IMR-90 (cell line): ENCODE measurements around the gene SEMA3G. TPM values are rescaled to one million over a fixed set of nuclear protein-coding genes. Genes with fewer than 3 reads are reported as not detected.

ENCODE experiments used
- ATAC-seq: fragments of 200-7000 bp; cut with Tn5 transposase; 2 replicates; pipeline ENCODE4 v1.9.1; 2020; ENCODE audit warnings: low read depth, mild to moderate bottlenecking, moderate library complexity
- BruUV-seq: library from RNA; stranded (reverse); fragments of 400-500 nt; replicated peaks from 2 replicates; lab custom pipeline; 2021; lab: Mats Ljungman, UMichigan
- CTCF ChIA-PET: fragments of 300-600 bp; formaldehyde crosslinking; extraction: SDS; loops from one replicate; lab custom pipeline; 2021; ENCODE audit warnings: antibody characterized with exemption; lab: Yijun Ruan, JAX
- POLR2A ChIA-PET: fragments of 300-600 bp; sonication (Branson Sonifier 250); formaldehyde crosslinking; loops from one replicate; lab custom pipeline; 2022; ENCODE audit warnings: antibody characterized with exemption; ENCODE audit not compliant: unreplicated experiment; lab: Charles Lee
- DNase-seq: peaks from one replicate; pipeline ENCODE4 v3.0.0; 2013
- H2AFZ ChIP-seq: replicated peaks from 2 replicates; pipeline ENCODE3; 2013; ENCODE audit warnings: low read length, mild to moderate bottlenecking; ENCODE audit not compliant: poor library complexity
- H2AK5ac ChIP-seq: 2 replicates; pipeline ENCODE4 v1.6.1; 2013; ENCODE audit warnings: low read depth, low read length, inconsistent platforms
- H2AK9ac ChIP-seq: replicated peaks from 2 replicates; pipeline ENCODE3; 2013; ENCODE audit warnings: mild to moderate bottlenecking, low read depth, low read length, moderate library complexity; ENCODE audit not compliant: poor library complexity
- H2BK120ac ChIP-seq: 2 replicates; pipeline ENCODE4 v1.6.1; 2013; ENCODE audit warnings: low read depth, low read length, inconsistent platforms
- H2BK15ac ChIP-seq: 3 replicates; pipeline ENCODE4 v1.6.1; 2013; ENCODE audit warnings: low read depth, low read length, inconsistent platforms
- H2BK20ac ChIP-seq: 2 replicates; pipeline ENCODE4 v1.6.1; 2013; ENCODE audit warnings: low read depth, mild to moderate bottlenecking, inconsistent platforms, low read length, moderate library complexity
- H2BK5ac ChIP-seq: 2 replicates; pipeline ENCODE4 v1.6.1; 2013; ENCODE audit warnings: mild to moderate bottlenecking, low read depth, low read length, inconsistent platforms; ENCODE audit not compliant: poor library complexity, severe bottlenecking
- H3K14ac ChIP-seq: replicated peaks from 2 replicates; pipeline ENCODE4 v1.6.1; 2013; ENCODE audit warnings: low read depth, low read length, inconsistent platforms
- H3K18ac ChIP-seq: 2 replicates; pipeline ENCODE4 v1.6.1; 2013; ENCODE audit warnings: low read depth, low read length, control low read depth
- H3K23ac ChIP-seq: 2 replicates; pipeline ENCODE4 v1.6.1; 2013; ENCODE audit warnings: low read depth, low read length, inconsistent platforms
- H3K27ac ChIP-seq: 2 replicates; pipeline ENCODE4 v1.5.1; 2013; ENCODE audit warnings: mild to moderate bottlenecking, control low read depth, low read length; ENCODE audit not compliant: insufficient read depth
- H3K27me3 ChIP-seq: 2 replicates; pipeline ENCODE4 v1.6.1; 2013; ENCODE audit warnings: low read length; ENCODE audit not compliant: control insufficient read depth, insufficient read depth
- H3K36me3 ChIP-seq: 2 replicates; pipeline ENCODE4 v1.6.1; 2013; ENCODE audit warnings: low read length, mixed read lengths; ENCODE audit not compliant: control insufficient read depth, insufficient read depth
- H3K4ac ChIP-seq: 2 replicates; pipeline ENCODE4 v1.6.1; 2013; ENCODE audit warnings: low read depth, low read length, inconsistent platforms
- H3K4me1 ChIP-seq: 2 replicates; pipeline ENCODE4 v1.6.1; 2013; ENCODE audit warnings: low read length, mixed read lengths; ENCODE audit not compliant: control insufficient read depth, insufficient read depth
- H3K4me2 ChIP-seq: 2 replicates; pipeline ENCODE4 v1.6.1; 2013; ENCODE audit warnings: low read depth, mild to moderate bottlenecking, control low read depth, low read length, moderate library complexity
- H3K4me3 ChIP-seq: 2 replicates; pipeline ENCODE4 v1.5.1; 2013; ENCODE audit warnings: low read depth, mild to moderate bottlenecking, control low read depth, low read length, moderate library complexity; ENCODE audit not compliant: insufficient read depth
- H3K56ac ChIP-seq: 2 replicates; pipeline ENCODE4 v1.6.1; 2013; ENCODE audit warnings: low read length, inconsistent platforms; ENCODE audit not compliant: insufficient read depth; ENCODE audit errors: extremely low read depth
- H3K79me1 ChIP-seq, 2 experiments: 2 replicates each; pipeline ENCODE4 v1.6.1; 2013; ENCODE audit warnings: low read length in 2 of 2, inconsistent platforms in 1 of 2, low read depth in 1 of 2
- H3K9ac ChIP-seq: 2 replicates; pipeline ENCODE4 v1.6.1; 2013; ENCODE audit warnings: low read depth, low read length, control low read depth
- H3K9me1 ChIP-seq: 2 replicates; pipeline ENCODE4 v1.6.1; 2013; ENCODE audit warnings: low read length, inconsistent platforms; ENCODE audit not compliant: insufficient read depth
- H3K9me3 ChIP-seq: 2 replicates; pipeline ENCODE4 v1.6.1; 2013; ENCODE audit warnings: low read length; ENCODE audit not compliant: control insufficient read depth, insufficient read depth
- H4K20me1 ChIP-seq: 2 replicates; pipeline ENCODE4 v1.6.1; 2013; ENCODE audit warnings: low read length, inconsistent platforms; ENCODE audit not compliant: insufficient read depth
- H4K5ac ChIP-seq: 2 replicates; pipeline ENCODE4 v1.6.1; 2013; ENCODE audit warnings: mild to moderate bottlenecking, low read depth, low read length, control low read depth
- H4K8ac ChIP-seq, 2 experiments: 2 replicates each; pipeline ENCODE4 v1.6.1; 2013; ENCODE audit warnings: low read depth in 2 of 2, low read length in 2 of 2, control low read depth in 1 of 2, inconsistent platforms in 1 of 2
- H4K91ac ChIP-seq: 2 replicates; pipeline ENCODE4 v1.6.1; 2013; ENCODE audit warnings: low read depth, low read length, inconsistent platforms; ENCODE audit not compliant: insufficient read depth
- CHD1 ChIP-seq: IDR thresholded peaks from 2 replicates; pipeline ENCODE4 v1.6.1; 2012; ENCODE audit warnings: low read depth, low read length, improper control_type of control experiment
- MXI1 ChIP-seq: IDR thresholded peaks from 2 replicates; pipeline ENCODE4 v1.6.1; 2012; ENCODE audit warnings: low read depth, mild to moderate bottlenecking, low read length, moderate library complexity, borderline replicate concordance
- RAD21 ChIP-seq: IDR thresholded peaks from 2 replicates; pipeline ENCODE4 v1.6.1; 2012; ENCODE audit warnings: low read length, improper control_type of control experiment
- SMC3 ChIP-seq: fragments of 150-350 bp; IDR thresholded peaks from 2 replicates; pipeline ENCODE4 v1.6.1; 2016; ENCODE audit warnings: low read depth, mild to moderate bottlenecking, antibody characterized with exemption, low read length, moderate library complexity
- WGBS, 2 experiments: methylation state at CpG; one replicate each; pipeline versions ENCODE4 v1.1.5 to v1.1.7; 2013; ENCODE audit warnings: missing lambda C conversion rate in 2 of 2; ENCODE audit not compliant: insufficient read length in 1 of 2; ENCODE audit errors: extremely low coverage in 2 of 2; 5-methylcytosine and 5-hydroxymethylcytosine counted together
- dilution Hi-C: fragments of 300-500 bp; cut with HindIII; formaldehyde crosslinking; loops from one replicate; pipeline ENCODE4 v1.14.3; 2018; ENCODE audit warnings: low sequenced_read_pairs; ENCODE audit not compliant: unreplicated experiment
- in situ Hi-C: fragments of 300-500 bp; cut with MboI; formaldehyde crosslinking; loops from 3 replicates; pipeline ENCODE4 v1.14.3; 2019; ENCODE audit warnings: low sequenced_read_pairs, inconsistent platforms, mixed read lengths
- intact Hi-C: fragments of 100-400 bp; cut with micrococcal nuclease; formaldehyde crosslinking; loops from 2 replicates; pipeline ENCODE4 v1.10.0; 2022
- polyA plus RNA-seq, 3 experiments: library from polyadenylated mRNA; depleted of rRNA; stranded (reverse); fragments of >200 nt; gene quantifications; 2 replicates each; pipeline ENCODE4 v1.2.3, GENCODE V29; 2012; ENCODE audit warnings: low replicate concordance in 1 of 3
- total RNA-seq: library from RNA; depleted of rRNA; stranded (reverse); fragments of >200 nt; gene quantifications from 2 replicates; pipeline ENCODE4 v1.2.3, GENCODE V29; 2012

Gene SEMA3G
- total and polyA plus RNA-seq, 2 of the 4 experiments (the other 2 are of a cell fraction) = 0.07 TPM; not detected in 1

GRCh38 chr3:52393131-52393807, 51.6 kb downstream of the SEMA3G start:
- Histone ChIP-seq H2BK15ac (no peak overlapping the region), H3K14ac (no peak overlapping the region), H3K23ac (no peak overlapping the region), H3K4me2 (no peak overlapping the region), H3K18ac (no peak overlapping the region), H2AFZ (peak overlapping the region; percentile 43), H3K79me1 (no peaks in the 10 kb centered on the region), H2AK5ac (no peak overlapping the region), H4K20me1 (no peaks in the 10 kb centered on the region; the same call in 1 of the 2 replicates), H4K5ac (no peak overlapping the region), H3K4me1 (no peaks in the 10 kb centered on the region), H3K9me3 (no peaks in the 10 kb centered on the region), H3K4me3 (no peak overlapping the region), H2AK9ac (no peak overlapping the region), H3K36me3 (peaks cover 1% of the 10 kb centered on the region; the same call in 1 of the 2 replicates), H2BK5ac (no peak overlapping the region), H3K27me3 (no peaks in the 10 kb centered on the region; the same call in 1 of the 2 replicates), H3K27ac (no peak overlapping the region), H3K4ac (no peak overlapping the region), H4K8ac (no peak overlapping the region), H3K9ac (no peak overlapping the region), H3K56ac (no peak overlapping the region), H2BK120ac (no peak overlapping the region), H3K9me1 (no peaks in the 10 kb centered on the region), H2BK20ac (no peak overlapping the region), H4K91ac (no peak overlapping the region)
- TF ChIP-seq MXI1 (no peak), RAD21 (no peak), SMC3 (no peak), CHD1 (no peak)
- dilution Hi-C loops (no loop called here), in situ Hi-C loops (no loop called here), intact Hi-C loops (no loop called here)
- ChIA-PET CTCF (no interaction called here), POLR2A (no interaction called here)
- 69% methylated on average over 2 of the region's 18 CpGs; no CpG with 5 or more reads in 1 of the 2 experiments for WGBS, 2 experiments
- no peak for ATAC-seq
- DNase-seq = no peak
- no TSS peak for BruUV-seq
